IPS-15b (cell line): Measurements from ENCODE around the gene FOXRED2.
"Not testable (repeated sequence)": the region's sequence is repeated elsewhere in the genome, so short reads cannot be mapped to it uniquely, and the experiment has no call there.

Source experiments
- H3K27me3 ChIP-seq: one replicate; pipeline ENCODE4 v1.6.1; 2013; ENCODE audit warnings: low read length; ENCODE audit not compliant: control insufficient read depth, insufficient read depth
- H3K36me3 ChIP-seq: one replicate; pipeline ENCODE4 v1.6.1; 2013; ENCODE audit warnings: low read length; ENCODE audit not compliant: control insufficient read depth, insufficient read depth
- H3K4me1 ChIP-seq: one replicate; pipeline ENCODE4 v1.6.1; 2013; ENCODE audit warnings: mild to moderate bottlenecking, low read length; ENCODE audit not compliant: control insufficient read depth, insufficient read depth
- H3K4me3 ChIP-seq: one replicate; pipeline ENCODE4 v1.5.1; 2013; ENCODE audit warnings: low read depth, low read length
- H3K9ac ChIP-seq: one replicate; pipeline ENCODE4 v1.6.1; 2013; ENCODE audit warnings: low read depth, mild to moderate bottlenecking, low read length
- H3K9me3 ChIP-seq: one replicate; pipeline ENCODE4 v1.6.1; 2013; ENCODE audit warnings: mild to moderate bottlenecking, low read length; ENCODE audit not compliant: control insufficient read depth, insufficient read depth

FOXRED2 gene

DNA sequence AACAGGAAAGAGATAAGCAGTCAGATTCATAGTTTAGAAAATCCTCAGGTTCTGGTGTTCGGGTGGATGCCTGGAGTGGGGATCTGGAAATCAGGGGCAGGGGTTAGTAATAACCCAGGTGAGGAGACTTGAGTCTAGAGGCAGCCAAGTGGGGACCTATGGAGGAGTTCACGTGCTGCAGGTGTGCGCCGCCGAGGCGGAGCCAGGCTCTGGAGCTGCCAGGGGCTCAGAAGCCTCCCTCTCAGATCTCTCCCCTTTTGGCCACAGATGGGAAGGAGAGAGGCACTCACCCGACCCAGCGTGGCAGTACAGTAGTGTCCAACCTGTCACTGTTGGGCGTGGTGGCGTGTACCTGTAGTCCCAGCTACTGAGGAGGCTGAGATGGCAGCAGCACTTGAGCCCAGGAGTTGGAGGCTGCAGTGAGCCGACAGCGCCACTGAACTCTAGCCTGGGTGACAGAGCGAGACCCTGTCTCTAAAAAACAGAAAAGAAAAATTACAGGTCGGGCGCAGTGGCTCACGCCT is 52.9 kb downstream of the FOXRED2 start:
- H3K4me1 ChIP-seq = peaks cover 5% of the 10 kb centered on the region
- no peak overlapping the region for H3K4me3 ChIP-seq
- peaks cover 6% of the 10 kb centered on the region for H3K27me3 ChIP-seq
- H3K36me3 ChIP-seq = no peaks in the 10 kb centered on the region
- no peaks in the 10 kb centered on the region for H3K9me3 ChIP-seq
- no peak overlapping the region for H3K9ac ChIP-seq

DNA sequence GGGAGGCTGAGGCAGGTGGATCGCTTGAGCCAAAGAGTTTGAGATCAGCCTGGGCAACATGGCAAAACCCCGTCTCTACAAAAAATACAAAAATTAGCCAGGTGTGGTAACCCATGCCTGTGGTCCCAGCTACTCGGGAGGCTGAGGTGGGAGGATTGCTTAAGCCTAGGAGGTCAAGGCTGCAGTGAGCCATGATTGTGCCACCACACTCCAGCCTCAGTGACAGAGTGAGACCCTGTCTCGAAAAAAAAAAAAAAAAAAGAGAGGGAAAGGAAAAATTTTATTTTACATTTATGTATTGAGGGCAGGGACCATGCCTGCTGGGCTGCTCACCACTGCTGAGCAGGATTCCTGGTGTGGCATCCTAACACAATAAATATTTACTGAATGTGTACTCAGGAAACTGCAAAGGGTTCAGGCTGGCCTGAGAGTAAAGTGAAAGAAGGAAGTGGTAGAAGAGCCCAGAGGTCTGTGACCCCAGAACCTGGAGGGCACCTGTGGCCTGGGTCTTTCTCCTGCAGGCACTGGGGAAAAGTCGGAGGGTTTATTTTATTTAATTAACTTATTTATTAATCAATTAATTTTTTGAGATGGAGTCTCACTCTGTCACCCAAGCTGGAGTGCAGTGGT is 53.7 kb downstream of the FOXRED2 start:
- not testable (repeated sequence) for H3K9me3 ChIP-seq, H3K4me1 ChIP-seq, H3K36me3 ChIP-seq, H3K9ac ChIP-seq, H3K27me3 ChIP-seq, H3K4me3 ChIP-seq

DNA sequence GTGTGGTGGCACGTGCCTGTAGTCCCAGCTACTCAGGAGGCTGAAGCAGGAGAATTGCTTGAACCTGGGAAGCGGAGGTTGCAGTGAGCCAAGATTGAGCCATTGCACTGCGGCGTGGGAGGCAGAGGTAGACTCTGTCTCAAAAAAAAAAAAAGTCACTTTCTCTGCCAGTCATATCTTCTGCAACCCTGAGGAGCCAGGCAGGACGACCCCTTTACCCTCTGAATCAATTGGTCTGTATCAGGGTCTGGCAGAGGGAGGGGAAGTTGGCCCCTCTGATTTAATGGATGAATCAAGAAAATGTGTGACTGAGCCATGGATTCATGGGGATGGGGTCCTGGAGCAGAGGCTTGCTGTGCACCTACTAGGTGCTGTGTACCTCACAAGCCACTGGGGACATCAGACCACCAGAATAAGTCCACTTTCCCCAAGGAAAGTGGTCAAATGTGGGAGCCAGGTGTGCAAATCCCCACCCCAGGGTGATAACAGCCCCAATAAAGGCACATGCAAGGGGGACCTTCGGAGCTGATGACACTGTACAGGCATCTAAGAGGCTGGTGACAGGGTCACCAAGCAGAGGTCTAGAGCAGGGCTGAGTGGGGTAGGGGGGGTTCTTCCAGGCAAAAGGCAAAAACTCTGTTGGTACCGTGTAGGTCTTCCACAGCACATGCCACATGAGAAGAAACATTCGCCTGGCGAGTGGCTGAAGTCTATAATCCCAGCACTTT is 54.4 kb downstream of the FOXRED2 start:
- Histone ChIP-seq H3K9ac (no peak overlapping the region), H3K9me3 (no peaks in the 10 kb centered on the region), H3K4me3 (no peak overlapping the region)

DNA sequence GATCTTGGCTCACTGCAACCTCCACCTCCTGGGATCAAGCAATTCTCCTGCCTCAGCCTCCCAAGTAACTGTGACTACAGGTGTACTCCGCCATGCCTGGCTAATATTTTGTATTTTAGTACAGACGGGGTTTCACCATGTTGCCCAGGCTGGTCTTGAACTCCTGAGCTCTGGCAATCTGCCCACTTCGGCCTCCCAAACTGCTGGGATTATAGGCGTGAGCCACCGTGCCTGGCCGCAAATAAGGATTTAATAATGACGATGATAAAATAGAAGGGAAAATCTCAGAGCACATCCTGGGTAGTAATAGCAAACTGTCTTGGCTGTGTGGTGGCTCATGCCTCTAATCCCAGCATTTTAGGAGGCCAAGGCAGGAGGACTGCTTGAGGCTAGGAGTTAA is 55.9 kb downstream of the FOXRED2 start:
- H3K4me1 ChIP-seq, H3K4me3 ChIP-seq: not testable (repeated sequence)

More for the DNA sequence above, 54.4 kb downstream of the FOXRED2 start:
- peaks cover 5% of the 10 kb centered on the region for H3K4me1 ChIP-seq
- no peaks in the 10 kb centered on the region for H3K36me3 ChIP-seq
- H3K27me3 ChIP-seq = peaks cover 6% of the 10 kb centered on the region

DNA sequence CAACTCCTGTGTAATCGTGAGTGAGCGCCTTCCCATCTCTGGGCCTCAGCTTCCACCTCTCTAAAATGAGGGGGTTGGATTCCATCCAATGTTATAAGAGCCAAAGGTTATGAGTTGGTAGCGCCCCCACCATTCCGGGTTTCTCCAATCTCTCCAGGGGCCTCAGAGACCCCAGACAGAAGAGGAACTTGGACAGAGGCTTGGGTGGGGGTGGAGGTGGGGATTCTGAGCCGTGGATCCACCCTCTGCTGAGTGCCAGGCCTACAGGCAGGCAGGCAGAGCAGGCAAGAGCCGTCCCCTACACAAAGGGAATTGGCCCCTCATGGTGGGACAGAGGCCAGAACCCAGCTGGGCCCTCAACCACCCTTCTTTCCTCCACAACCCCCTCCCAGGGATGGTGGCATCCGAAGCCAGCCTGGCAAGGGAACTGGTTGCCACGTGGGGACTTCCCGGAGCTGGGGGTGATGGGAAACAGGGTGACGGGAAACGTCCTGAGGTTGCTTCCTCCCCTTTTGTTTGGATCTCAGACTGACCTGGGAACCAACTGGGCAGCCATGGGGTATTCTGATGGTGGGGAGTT is 57.2 kb downstream of the FOXRED2 start:
- no peaks in the 10 kb centered on the region for H3K27me3 ChIP-seq
- no peaks in the 10 kb centered on the region for H3K4me1 ChIP-seq
- H3K9ac ChIP-seq = no peak overlapping the region
- H3K9me3 ChIP-seq = no peaks in the 10 kb centered on the region
- H3K4me3 ChIP-seq = no peak overlapping the region
- H3K36me3 ChIP-seq = no peaks in the 10 kb centered on the region

More for the DNA sequence above, 55.9 kb downstream of the FOXRED2 start:
- H3K9me3 ChIP-seq, H3K9ac ChIP-seq, H3K36me3 ChIP-seq, H3K27me3 ChIP-seq: not testable (repeated sequence)

DNA sequence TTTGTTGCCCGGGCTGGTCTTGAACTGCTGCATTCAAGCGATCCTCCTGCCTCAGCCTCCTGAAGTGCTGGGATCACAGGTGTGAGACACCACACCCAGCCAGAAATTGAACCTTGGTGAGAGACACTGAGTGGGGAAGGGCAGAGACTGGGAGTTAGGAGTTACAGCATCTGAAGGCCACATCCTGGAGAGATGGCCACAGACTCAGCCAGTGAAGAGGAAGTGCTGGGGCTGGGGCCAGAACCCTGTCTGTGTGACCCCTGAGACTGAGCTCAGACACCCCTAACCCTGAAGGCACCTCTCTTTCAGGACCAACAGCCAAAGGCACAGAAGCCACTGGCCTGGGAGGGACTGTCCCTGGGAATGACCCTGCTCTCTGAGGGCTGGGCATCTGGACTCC is 59.2 kb downstream of the FOXRED2 start:
- Histone ChIP-seq H3K9me3 (no peaks in the 10 kb centered on the region), H3K9ac (no peak overlapping the region), H3K27me3 (no peaks in the 10 kb centered on the region), H3K4me1 (peaks cover 3% of the 10 kb centered on the region), H3K4me3 (no peak overlapping the region), H3K36me3 (no peaks in the 10 kb centered on the region)

DNA sequence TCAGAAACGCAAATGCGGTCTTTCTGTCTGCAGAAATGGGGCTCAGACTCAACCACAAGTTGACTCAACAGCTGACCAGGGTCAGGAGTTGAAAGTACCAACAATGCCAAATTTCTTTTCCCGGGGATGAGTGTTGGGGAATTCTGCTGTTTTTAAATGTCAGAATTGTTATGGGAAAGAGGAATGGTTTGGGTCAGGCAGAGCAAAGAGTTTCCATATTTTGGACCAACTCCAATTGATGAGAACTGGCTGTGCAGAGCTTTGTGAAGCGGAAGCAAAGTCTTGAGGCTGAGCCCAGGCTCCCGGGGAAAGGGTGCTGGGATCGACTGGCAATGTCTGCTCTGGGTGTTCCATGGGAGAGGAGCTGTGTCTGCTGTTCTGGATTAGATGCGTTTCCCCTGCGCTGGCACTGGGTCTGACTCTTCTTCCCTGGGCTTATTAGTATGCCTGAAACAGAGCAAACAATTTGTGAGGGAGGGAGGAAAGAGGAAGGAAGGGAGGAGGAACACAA is 61.6 kb downstream of the FOXRED2 start:
- Histone ChIP-seq H3K4me1 (peaks cover 3% of the 10 kb centered on the region), H3K9ac (no peak overlapping the region), H3K27me3 (no peaks in the 10 kb centered on the region), H3K36me3 (no peaks in the 10 kb centered on the region), H3K4me3 (no peak overlapping the region), H3K9me3 (no peaks in the 10 kb centered on the region)

DNA sequence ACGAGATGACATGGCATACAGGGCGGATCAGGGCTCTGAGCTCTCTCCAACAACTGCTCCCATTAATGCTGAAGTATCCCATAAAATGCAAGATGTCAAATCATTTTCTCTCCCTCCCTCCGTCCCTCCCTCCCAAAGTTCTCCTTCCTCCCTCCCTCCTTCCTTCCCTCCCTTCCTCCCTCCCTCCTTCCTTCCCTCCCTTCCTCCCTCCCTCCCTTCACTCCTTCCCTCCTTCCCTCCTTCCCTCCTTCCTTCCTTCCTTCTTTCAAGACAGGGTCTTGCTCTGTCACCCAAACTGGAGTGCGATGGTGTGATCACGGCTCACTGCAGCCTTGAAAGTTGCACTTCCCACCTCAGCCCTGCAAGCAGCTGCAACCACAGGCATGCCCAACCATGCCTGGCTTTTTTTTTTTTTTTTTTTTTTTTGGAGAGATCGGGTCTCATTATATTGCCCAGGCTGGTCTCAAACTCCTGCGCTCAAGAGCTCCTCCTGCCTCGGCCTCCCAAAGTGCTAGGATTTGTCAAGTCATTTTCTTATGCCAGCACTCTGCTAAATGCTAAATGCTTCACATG is 63.6 kb downstream of the FOXRED2 start:
- Histone ChIP-seq H3K36me3 (no peaks in the 10 kb centered on the region), H3K9me3 (no peaks in the 10 kb centered on the region), H3K4me1 (peaks cover 3% of the 10 kb centered on the region), H3K27me3 (no peaks in the 10 kb centered on the region), H3K4me3 (no peak overlapping the region), H3K9ac (no peak overlapping the region)

DNA sequence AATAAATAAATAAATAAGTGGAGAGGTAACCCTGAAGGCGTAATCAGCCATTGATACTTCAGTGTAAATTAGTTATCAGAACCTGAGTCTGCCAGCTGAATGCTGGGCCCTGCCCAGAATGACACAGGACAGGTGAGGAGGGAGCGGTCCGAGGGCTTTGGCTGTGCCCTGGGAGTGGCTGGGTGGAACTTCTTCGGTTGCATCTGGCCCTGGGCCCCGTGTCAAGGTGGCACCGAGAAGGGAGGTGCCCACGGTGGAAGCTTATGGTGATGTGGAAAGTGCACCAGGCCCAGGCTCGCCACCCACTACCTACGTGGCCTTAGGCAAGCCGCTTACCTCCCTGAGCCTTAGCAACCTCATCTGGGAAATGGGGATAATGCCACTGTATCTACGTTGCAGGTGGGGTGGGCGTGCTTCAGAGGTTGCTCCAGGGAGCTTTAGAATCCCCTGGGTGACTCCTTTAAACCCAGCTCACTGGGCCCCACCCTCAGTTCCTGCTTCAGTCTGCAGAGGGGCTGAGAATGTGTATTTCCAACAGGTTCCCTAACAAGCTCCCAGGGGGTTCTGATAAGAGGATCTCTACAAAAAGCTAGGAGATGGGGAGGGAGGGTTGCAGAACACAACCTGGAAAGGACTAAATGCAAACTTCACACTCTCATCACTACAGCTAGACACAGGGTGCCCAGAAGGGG is 64.2 kb downstream of the FOXRED2 start:
- peaks cover 3% of the 10 kb centered on the region for H3K4me1 ChIP-seq
- H3K9ac ChIP-seq = no peak overlapping the region
- no peaks in the 10 kb centered on the region for H3K27me3 ChIP-seq

DNA sequence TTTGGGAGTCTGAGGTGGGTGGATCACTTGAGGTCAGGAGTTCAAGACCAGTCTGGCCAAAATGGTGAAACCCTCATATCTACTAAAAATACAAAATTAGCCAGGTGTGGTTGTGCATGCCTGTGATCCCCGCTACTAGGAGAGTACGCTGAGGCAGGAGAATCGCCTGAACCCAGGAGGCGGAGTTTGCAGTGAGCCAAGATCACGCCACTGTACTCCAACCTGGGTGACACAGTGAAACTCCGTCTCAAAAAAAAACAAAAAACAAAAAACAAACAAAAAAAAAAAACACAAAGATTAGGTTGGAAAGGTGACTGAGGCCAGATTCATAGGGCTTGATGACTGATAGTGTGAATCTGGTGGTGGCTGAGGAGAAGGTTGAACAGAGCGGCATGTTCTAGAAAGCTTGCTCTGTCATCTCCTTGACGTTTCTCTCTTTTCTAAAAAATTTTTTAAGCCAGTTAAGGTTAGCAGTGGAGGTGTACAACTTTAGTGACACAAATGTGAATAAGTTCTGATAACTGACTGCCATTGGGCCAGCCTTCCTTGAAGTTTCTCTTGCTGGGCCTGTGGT is 66.3 kb downstream of the FOXRED2 start:
- peaks cover 3% of the 10 kb centered on the region for H3K4me1 ChIP-seq
- H3K9me3 ChIP-seq = no peaks in the 10 kb centered on the region
- no peaks in the 10 kb centered on the region for H3K36me3 ChIP-seq
- H3K4me3 ChIP-seq = no peak overlapping the region
- no peak overlapping the region for H3K9ac ChIP-seq
- H3K27me3 ChIP-seq = no peaks in the 10 kb centered on the region

More for the DNA sequence above, 64.2 kb downstream of the FOXRED2 start:
- Histone ChIP-seq H3K9me3 (no peaks in the 10 kb centered on the region), H3K4me3 (no peak overlapping the region), H3K36me3 (no peaks in the 10 kb centered on the region)
